Endodermal cell (in vitro differentiated cells): ENCODE results near the gene MREG. TPM values are rescaled to one million over a fixed set of nuclear protein-coding genes. Genes with fewer than 3 reads are reported as not detected.

Source experiments
- DNase-seq: peaks from one replicate; pipeline ENCODE4 v3.0.0-alpha.2; 2017
- H3K27ac ChIP-seq: 2 replicates; pipeline ENCODE4 v1.5.1; 2013; ENCODE audit warnings: mild to moderate bottlenecking, low read depth, low read length, moderate library complexity
- H3K27me3 ChIP-seq: 2 replicates; pipeline ENCODE4 v1.6.1; 2013; ENCODE audit warnings: mild to moderate bottlenecking, low read length, moderate library complexity; ENCODE audit not compliant: insufficient read depth, control insufficient read depth, poor library complexity, severe bottlenecking
- H3K36me3 ChIP-seq: 2 replicates; pipeline ENCODE4 v1.7.0; 2013; ENCODE audit warnings: mild to moderate bottlenecking, low read length, moderate library complexity; ENCODE audit not compliant: control insufficient read depth, insufficient read depth
- H3K4me1 ChIP-seq: one replicate; pipeline ENCODE4 v1.7.0; 2013; ENCODE audit warnings: low read length; ENCODE audit not compliant: control insufficient read depth, insufficient read depth
- H3K4me3 ChIP-seq: 2 replicates; pipeline ENCODE4 v1.5.1; 2013; ENCODE audit warnings: mild to moderate bottlenecking, low read length, moderate library complexity
- H3K9ac ChIP-seq: 2 replicates; pipeline ENCODE4 v1.6.1; 2013; ENCODE audit warnings: mild to moderate bottlenecking, low read length, moderate library complexity; ENCODE audit not compliant: poor library complexity, severe bottlenecking; ENCODE audit errors: extremely low read depth
- H3K9me3 ChIP-seq: 2 replicates; pipeline ENCODE4 v1.6.1; 2013; ENCODE audit warnings: mild to moderate bottlenecking, low read length, moderate library complexity; ENCODE audit not compliant: control insufficient read depth
- H3K27ac Mint-ChIP-seq: 2 replicates; pipeline ENCODE4 v1.8.0; 2020; ENCODE audit warnings: mixed read lengths
- H3K27me3 Mint-ChIP-seq: 2 replicates; pipeline ENCODE4 v1.8.0; 2021; ENCODE audit warnings: mild to moderate bottlenecking, mixed read lengths; ENCODE audit not compliant: insufficient read depth
- H3K36me3 Mint-ChIP-seq: 2 replicates; pipeline ENCODE4 v1.8.0; 2020; ENCODE audit warnings: low read depth, mixed read lengths
- H3K4me1 Mint-ChIP-seq: 2 replicates; pipeline ENCODE4 v1.8.0; 2020; ENCODE audit warnings: mixed read lengths
- H3K4me3 Mint-ChIP-seq: 2 replicates; pipeline ENCODE4 v1.8.0; 2020; ENCODE audit warnings: mild to moderate bottlenecking, moderate library complexity, mixed read lengths
- H3K9me3 Mint-ChIP-seq: 2 replicates; pipeline ENCODE4 v1.8.0; 2020; ENCODE audit warnings: mild to moderate bottlenecking, mixed read lengths
- CTCF ChIP-seq: fragments of 200-600 bp; sonication (generic); conservative IDR thresholded peaks from 2 replicates; pipeline ENCODE4 v1.5.0; 2021; ENCODE audit warnings: antibody characterized with exemption, mild to moderate bottlenecking
- WGBS, 2 experiments: methylation state at CpG; one replicate each; pipeline versions ENCODE4 v1.1.5 to v1.1.7; 2013; ENCODE audit warnings: missing lambda C conversion rate in 2 of 2, mixed read lengths in 1 of 2; ENCODE audit not compliant: insufficient coverage in 1 of 2, insufficient read length in 1 of 2; 5-methylcytosine and 5-hydroxymethylcytosine counted together
- total RNA-seq, 2 donors: library from RNA; stranded (reverse); fragmentation: NEBNext Ultra II Directional in 1 of 2; extraction: Animal tissue kit (Norgen Biotek cat#: 25700) in 1 of 2; gene quantifications; 2 replicates in 1 of 2; 3 replicates in 1 of 2; pipeline ENCODE4 v1.2.1, GENCODE V29; 2021

MREG gene
- total RNA-seq, 2 donors from 2014 or later: 13.0 to 17.8 TPM

GRCh38 chr2:216044883-216045486 is 31.6 kb upstream of the MREG start:
- DNase-seq: no peak
- Histone ChIP-seq H3K4me1 (no peaks in the 10 kb centered on the region), H3K27ac (no peak overlapping the region), H3K4me3 (no peak overlapping the region), H3K9me3 (no peaks in the 10 kb centered on the region), H3K36me3 (peaks cover 29% of the 10 kb centered on the region), H3K27me3 (no peaks in the 10 kb centered on the region), H3K9ac (no peak overlapping the region)
- no peaks in the 10 kb centered on the region for H3K27me3 Mint-ChIP-seq
- 96 to 100% methylated on average over 4 to 5 of the region's 5 CpGs for whole genome bisulfite sequencing, 2 experiments
- H3K36me3 Mint-ChIP-seq: peaks cover 23% of the 10 kb centered on the region
- no peak for TF ChIP-seq CTCF
- H3K9me3 Mint-ChIP-seq: no peaks in the 10 kb centered on the region
- H3K27ac Mint-ChIP-seq: no peak overlapping the region
- H3K4me1 Mint-ChIP-seq: peaks cover under 1% of the 10 kb centered on the region
- H3K4me3 Mint-ChIP-seq: no peak overlapping the region

- H3K4me3 Mint-ChIP-seq: no peak overlapping the region
- WGBS, 2 experiments: 82 to 96% methylated on average over 4 to 5 of the region's 5 CpGs
- H3K4me1 Mint-ChIP-seq: peaks cover 10% of the 10 kb centered on the region
- Histone ChIP-seq H3K4me1 (peaks cover 5% of the 10 kb centered on the region), H3K4me3 (no peak overlapping the region), H3K9me3 (no peaks in the 10 kb centered on the region), H3K27me3 (no peaks in the 10 kb centered on the region), H3K27ac (no peak overlapping the region), H3K36me3 (peaks cover 29% of the 10 kb centered on the region), H3K9ac (no peak overlapping the region)
- DNase-seq: no peak
- peaks cover 19% of the 10 kb centered on the region for H3K36me3 Mint-ChIP-seq
- H3K27me3 Mint-ChIP-seq: no peaks in the 10 kb centered on the region
- no peak for TF ChIP-seq CTCF
- no peaks in the 10 kb centered on the region for H3K9me3 Mint-ChIP-seq
- no peak overlapping the region for H3K27ac Mint-ChIP-seq
Observed at GRCh38 chr2:216043949-216044348, 30.6 kb upstream of the MREG start.

GRCh38 chr2:216041438-216041837 is 28.1 kb upstream of the MREG start:
- H3K36me3 ChIP-seq: peaks cover 21% of the 10 kb centered on the region
- peaks cover 14% of the 10 kb centered on the region for H3K36me3 Mint-ChIP-seq

More at GRCh38 chr2:216041438-216041837, 28.1 kb upstream of the MREG start:
- H3K27me3 ChIP-seq: no peaks in the 10 kb centered on the region
- peaks cover 10% of the 10 kb centered on the region for H3K4me1 Mint-ChIP-seq
- 92% methylated on average over 2 of the region's 2 CpGs; no CpG with 5 or more reads in 1 of the 2 experiments for WGBS, 2 experiments
- no peak for TF ChIP-seq CTCF
- no peak overlapping the region for H3K9ac ChIP-seq
- H3K27me3 Mint-ChIP-seq: no peaks in the 10 kb centered on the region
- H3K9me3 ChIP-seq: no peaks in the 10 kb centered on the region
- no peaks in the 10 kb centered on the region for H3K9me3 Mint-ChIP-seq
- no peak for DNase-seq
- H3K4me3 ChIP-seq: no peak overlapping the region
- no peak overlapping the region for H3K4me3 Mint-ChIP-seq
- no peak overlapping the region for H3K27ac Mint-ChIP-seq
- H3K4me1 ChIP-seq: peaks cover 5% of the 10 kb centered on the region
- no peak overlapping the region for H3K27ac ChIP-seq
